ENCODE data around the gene FAM180A.
"Not testable (repeated sequence)": the region's sequence is repeated elsewhere in the genome, so short reads cannot be mapped to it uniquely, and the experiment has no call there.

Gene FAM180A

DNA sequence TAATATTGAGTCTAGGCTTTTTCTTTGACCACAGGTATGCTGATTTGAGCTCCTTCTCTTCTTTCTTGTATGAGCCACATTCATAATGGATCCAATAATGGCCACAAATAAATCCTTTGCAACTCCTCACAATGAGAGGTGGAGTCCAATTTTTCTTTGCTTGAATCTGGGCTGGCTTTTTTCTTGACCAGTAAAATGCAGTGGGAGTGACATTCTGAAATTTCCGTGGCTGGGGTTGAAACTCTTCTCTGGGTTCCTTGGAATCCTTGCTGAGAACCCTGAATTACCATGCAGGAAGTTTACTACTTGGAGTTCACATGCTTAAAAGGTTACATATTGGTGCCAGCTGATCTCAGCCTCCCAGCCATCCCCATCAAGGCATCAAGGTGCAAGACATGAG, 22.4 kb upstream of the FAM180A start:
- no peak for DNase-seq

GRCh38 chr7:135770139-135770710, 21.6 kb upstream of the FAM180A start:
- peak; percentile 46 for DNase-seq

DNA sequence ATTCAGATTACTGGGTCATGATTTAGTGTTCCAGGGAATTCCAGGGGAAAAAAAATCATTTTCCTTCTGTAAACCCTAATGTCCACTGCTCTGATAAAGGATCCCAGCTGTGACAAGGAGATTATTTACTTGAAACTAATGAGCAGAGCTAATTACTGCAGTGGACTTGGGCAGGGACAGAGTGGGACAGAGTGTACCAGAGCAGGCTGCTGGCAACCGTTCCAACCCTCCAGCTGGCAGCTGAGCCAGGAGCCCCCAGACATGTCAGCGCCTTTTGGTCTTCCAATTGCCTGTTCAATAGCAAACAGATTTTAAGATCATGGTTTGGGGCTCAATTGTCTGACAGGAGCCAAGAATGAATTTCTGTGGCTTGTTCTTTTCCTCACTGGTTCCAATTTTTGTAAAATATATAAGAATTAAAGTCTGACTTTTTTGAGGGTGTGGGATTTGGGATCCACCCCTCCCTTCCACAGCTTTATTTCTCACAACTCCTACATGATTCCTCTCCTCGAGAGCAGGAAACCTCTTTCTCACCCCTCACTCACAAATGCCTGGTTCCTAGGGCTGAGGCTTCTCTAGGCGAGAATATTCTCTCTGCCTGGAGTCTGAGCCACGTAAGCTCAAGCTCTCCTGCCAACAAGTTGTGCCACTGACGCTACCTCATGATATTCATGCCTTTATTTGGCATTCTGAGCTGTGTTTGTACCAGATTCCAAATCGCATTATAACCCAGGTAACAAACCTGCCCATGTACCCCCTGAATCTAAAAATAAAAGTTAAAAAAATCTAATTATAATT, 20.6 kb upstream of the FAM180A start:
- no peak for DNase-seq

GRCh38 chr7:135768467-135768866, 19.9 kb upstream of the FAM180A start:
- no peak for DNase-seq

GRCh38 chr7:135768064-135768463, 19.5 kb upstream of the FAM180A start:
- no peak for DNase-seq

GRCh38 chr7:135763261-135763660, 14.6 kb upstream of the FAM180A start:
- no peak for DNase-seq

- DNase-seq = no peak
Observed at GRCh38 chr7:135761751-135762488, 13.3 kb upstream of the FAM180A start.

GRCh38 chr7:135759532-135759931, 10.9 kb upstream of the FAM180A start:
- DNase-seq = no peak

DNA sequence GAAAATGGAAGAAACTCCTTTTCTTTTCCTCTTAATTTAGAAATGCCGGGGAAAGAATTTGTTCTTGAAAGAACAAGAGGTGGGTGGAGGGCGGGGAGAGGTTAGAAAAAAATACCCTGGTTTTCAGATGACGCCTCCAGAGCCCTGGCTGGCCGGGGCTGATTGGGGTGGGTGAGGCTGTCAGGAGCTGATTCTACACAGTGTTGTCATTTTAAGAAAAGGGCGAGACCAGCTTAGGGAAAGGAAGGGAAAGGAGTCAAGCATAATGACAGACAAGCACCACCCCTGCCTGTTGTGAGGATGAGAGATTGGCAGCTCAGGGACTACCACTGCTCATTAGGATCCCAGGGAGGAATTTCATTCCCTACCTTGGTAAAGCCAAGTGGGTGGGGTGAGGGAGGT, 9.9 kb upstream of the FAM180A start:
- no peak for DNase-seq

DNA sequence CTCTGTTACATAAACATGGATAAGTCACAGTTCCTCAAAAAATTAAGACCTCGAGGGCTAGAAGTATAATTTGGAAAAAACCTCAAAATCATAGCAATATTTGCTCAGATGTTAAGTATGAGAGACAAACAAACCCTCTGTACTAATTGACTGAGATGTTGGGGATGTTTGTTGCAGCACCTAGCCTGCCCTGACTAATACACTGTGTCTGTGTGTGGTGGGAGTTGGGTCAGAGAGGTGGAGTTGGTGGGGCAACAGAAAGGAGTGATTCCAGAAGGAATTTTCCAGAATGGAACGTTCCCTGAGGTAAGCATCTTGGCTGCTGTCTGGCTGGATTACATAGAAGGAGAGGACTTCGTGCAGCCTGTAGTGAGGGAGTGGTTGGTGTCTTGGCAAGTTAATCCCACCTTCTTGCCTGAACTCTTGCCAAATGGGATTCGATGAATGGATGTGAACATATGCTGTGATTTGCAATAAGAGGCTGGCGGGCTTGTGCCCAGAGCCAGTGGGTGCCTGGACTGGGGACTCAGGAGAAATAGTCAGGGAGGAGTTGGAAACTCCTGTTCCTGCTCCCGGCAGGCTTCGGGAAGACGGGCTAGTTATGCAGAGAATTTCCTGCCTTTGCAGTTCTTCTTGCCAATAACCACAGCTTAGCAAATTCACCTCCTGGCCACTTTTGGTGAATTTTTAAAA, 9.3 kb upstream of the FAM180A start:
- DNase-seq = peak; percentile 36

GRCh38 chr7:135756191-135756590, 7.6 kb upstream of the FAM180A start:
- DNase-seq = no peak

- no peak for DNase-seq
Observed at GRCh38 chr7:135755351-135755753, 6.7 kb upstream of the FAM180A start.

- no peak for DNase-seq
Observed at GRCh38 chr7:135753616-135754413, 5.2 kb upstream of the FAM180A start.

DNA sequence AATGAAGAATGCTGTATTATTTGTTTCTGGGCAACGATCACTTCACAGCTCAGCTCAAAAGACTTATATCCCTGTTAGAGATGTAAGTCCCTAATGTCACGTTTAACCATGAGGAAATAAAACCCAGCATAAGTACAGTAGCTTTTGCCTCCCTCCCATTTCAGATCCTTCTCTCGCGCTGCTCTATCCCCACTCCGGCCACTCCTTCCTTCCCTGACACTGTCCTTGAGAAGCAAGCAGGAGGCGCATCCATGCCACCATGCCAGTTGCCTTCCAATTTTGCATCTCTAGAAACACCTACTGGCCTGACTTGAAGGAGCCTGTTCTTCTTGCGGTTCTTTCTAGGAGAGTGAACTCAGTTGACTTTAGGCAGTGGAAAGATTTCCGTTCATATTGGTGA, 1.2 kb downstream of the FAM180A start:
- no peak for DNase-seq

- no peak for DNase-seq
Observed at GRCh38 chr7:135745703-135746312, 2.8 kb downstream of the FAM180A start.

DNA sequence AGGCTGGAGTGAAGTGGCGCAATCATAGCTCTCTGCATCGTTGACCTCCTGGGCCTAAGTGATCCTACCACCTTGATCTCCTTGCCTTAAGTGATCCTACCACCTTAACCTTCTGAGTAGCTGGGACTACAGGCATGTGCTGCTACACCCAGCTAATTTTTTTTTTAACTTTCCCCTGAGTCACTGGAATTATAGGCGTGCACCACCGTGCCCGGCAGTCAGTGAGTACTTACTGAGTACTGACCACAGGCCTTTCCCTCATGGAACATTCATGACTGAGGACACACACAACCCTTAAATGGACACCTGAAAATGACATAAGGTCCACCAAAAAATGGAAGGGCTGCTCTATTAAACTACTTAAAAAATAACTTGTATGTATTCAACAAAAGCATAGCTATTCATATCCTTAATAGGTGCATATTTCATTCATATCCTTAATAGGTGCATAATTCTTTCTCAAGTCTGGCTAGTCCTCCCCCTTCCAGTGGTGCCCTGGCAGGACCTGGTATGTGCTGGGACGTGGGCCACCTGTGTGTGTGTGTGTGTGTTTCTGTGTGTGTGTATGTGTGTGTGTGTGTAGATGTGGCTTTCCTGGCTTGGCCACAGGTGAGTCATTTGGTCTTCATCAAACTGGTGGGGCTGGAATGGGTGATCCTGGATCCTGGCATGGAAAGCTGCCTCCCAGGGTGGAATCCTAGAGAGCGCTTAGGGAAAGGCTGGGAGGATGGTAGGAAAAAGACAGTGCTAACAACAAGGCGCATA, 3.5 kb downstream of the FAM180A start:
- DNase-seq = no peak

- DNase-seq = no peak
Observed at GRCh38 chr7:135743907-135744731, 4.5 kb downstream of the FAM180A start.

GRCh38 chr7:135742371-135742770, 6.2 kb downstream of the FAM180A start:
- DNase-seq = no peak

GRCh38 chr7:135741905-135742304, 6.7 kb downstream of the FAM180A start:
- no peak for DNase-seq

DNA sequence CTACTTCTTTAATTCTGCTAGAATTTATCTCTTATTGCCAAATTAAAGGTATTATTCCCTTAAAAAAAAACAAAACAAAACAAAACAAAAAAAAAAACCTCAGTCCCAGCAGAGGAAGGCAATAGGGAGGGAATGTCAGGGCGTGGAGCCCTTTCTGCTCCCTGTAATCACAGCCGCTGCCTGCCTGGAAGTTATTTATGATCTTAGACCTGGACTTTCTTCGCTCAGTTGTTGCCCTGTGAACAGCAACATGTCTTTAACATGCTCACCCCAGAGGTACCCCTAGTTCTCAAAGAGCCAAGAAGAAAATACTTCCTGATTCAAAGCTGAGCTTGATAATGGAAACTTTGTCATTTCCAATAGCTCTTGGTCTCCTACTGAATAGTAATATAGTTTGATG, 7.7 kb downstream of the FAM180A start:
- no peak for DNase-seq

- not testable (repeated sequence) for DNase-seq
Observed at GRCh38 chr7:135737306-135737647, 11.3 kb downstream of the FAM180A start.

Measured in NCI-H2171 treated with DMSO at 0.1 percent for 48 hours (cell line).